B cell (primary cell): ENCODE measurements around the gene IMMP2L. TPM values are rescaled to one million over a fixed set of nuclear protein-coding genes. Genes with fewer than 3 reads are reported as not detected.

Source experiments
- ATAC-seq: fragments of 200-7000 bp; cut with Tn5 transposase; one replicate; pipeline ENCODE4 v1.10.0; 2021; ENCODE audit warnings: low read depth, mild to moderate bottlenecking, moderate number of reproducible peaks, moderate library complexity
- CTCF ChIA-PET: fragments of 350-600 bp; sonication (Branson Sonifier 250); formaldehyde crosslinking; loops from one replicate; lab custom pipeline; 2021; ENCODE audit warnings: antibody characterized with exemption, inconsistent platforms; lab: Charles Lee
- POLR2A ChIA-PET: fragments of 350-600 bp; sonication (Branson Sonifier 250); formaldehyde crosslinking; loops from one replicate; lab custom pipeline; 2021; ENCODE audit warnings: antibody characterized with exemption; lab: Charles Lee
- DNase-seq: peaks from one replicate; pipeline ENCODE4 v3.0.0; 2013
- H2AFZ ChIP-seq: 2 replicates; pipeline ENCODE4 v1.6.1; 2012; ENCODE audit warnings: mild to moderate bottlenecking, low read depth, low read length; ENCODE audit not compliant: insufficient read depth, poor library complexity, severe bottlenecking
- H3K27ac ChIP-seq, 2 donors: 1 replicate in 1 of 2; 2 replicates in 1 of 2; pipeline ENCODE4 v1.5.1; 2012 to 2013; ENCODE audit warnings: low read length in 2 of 2, mild to moderate bottlenecking in 2 of 2, moderate library complexity in 1 of 2
- H3K27me3 ChIP-seq, 4 experiments: fragments of 200-600 bp in 1 of 4; sonication (generic) in 1 of 4; replicated peaks in 1 of 4; 1 replicate in 2 of 4; 2 replicates in 2 of 4; pipeline versions ENCODE4 v1.6.1 to v1.7.0; 2013 to 2016; ENCODE audit warnings: low read length in 3 of 4, mild to moderate bottlenecking in 2 of 4, mixed read lengths in 1 of 4, moderate library complexity in 1 of 4; ENCODE audit not compliant: insufficient read depth in 4 of 4, control insufficient read depth in 3 of 4; ENCODE audit errors: control extremely low read depth in 1 of 4
- H3K36me3 ChIP-seq, 2 experiments: replicated peaks in 1 of 2; 1 replicate in 1 of 2; 2 replicates in 1 of 2; pipeline versions ENCODE4 v1.6.1 to v1.7.1; 2013; ENCODE audit warnings: low read length in 1 of 2; ENCODE audit not compliant: insufficient read depth in 2 of 2, control insufficient read depth in 1 of 2; ENCODE audit errors: control extremely low read depth in 1 of 2, extremely low read depth in 1 of 2
- H3K4me1 ChIP-seq, 2 donors: fragments of 200-600 bp in 1 of 2; sonication (generic) in 1 of 2; 1 replicate in 1 of 2; 2 replicates in 1 of 2; pipeline versions ENCODE4 v1.5.1 to v1.6.1; 2013 to 2017; ENCODE audit warnings: low read length in 2 of 2; ENCODE audit not compliant: control insufficient read depth in 2 of 2, insufficient read depth in 2 of 2
- H3K4me2 ChIP-seq: replicated peaks from 2 replicates; pipeline ENCODE3; 2012; ENCODE audit warnings: mild to moderate bottlenecking, low read depth, low read length; ENCODE audit not compliant: poor library complexity, severe bottlenecking
- H3K4me3 ChIP-seq, 5 experiments: fragments of 200-600 bp in 1 of 5; sonication (generic) in 1 of 5; 1 replicate in 3 of 5; 2 replicates in 2 of 5; pipeline versions ENCODE4 v1.5.1 to v1.7.0; 2011 to 2016; ENCODE audit warnings: low read length in 4 of 5, mild to moderate bottlenecking in 4 of 5, low read depth in 2 of 5, control low read depth in 1 of 5, moderate library complexity in 1 of 5; ENCODE audit not compliant: insufficient read depth in 1 of 5; ENCODE audit errors: control extremely low read depth in 1 of 5, extremely low read depth in 1 of 5
- H3K79me2 ChIP-seq: fragments of 200-600 bp; sonication (generic); one replicate; pipeline ENCODE4 v1.6.0; 2016; ENCODE audit warnings: low read length; ENCODE audit not compliant: control insufficient read depth, insufficient read depth
- H3K9ac ChIP-seq: fragments of 200-600 bp; sonication (generic); 2 replicates; pipeline ENCODE4 v1.6.1; 2017; ENCODE audit warnings: mild to moderate bottlenecking, low read length, moderate library complexity
- H3K9me3 ChIP-seq, 3 donors: one replicate each; pipeline versions ENCODE4 v1.6.1 to v1.7.1; 2013; ENCODE audit warnings: low read length in 2 of 3; ENCODE audit not compliant: control insufficient read depth in 2 of 3, insufficient read depth in 1 of 3; ENCODE audit errors: control extremely low read depth in 1 of 3
- H4K20me1 ChIP-seq: 2 replicates; pipeline ENCODE4 v1.6.0; 2012; ENCODE audit warnings: mild to moderate bottlenecking, low read length; ENCODE audit not compliant: insufficient read depth, control insufficient read depth, poor library complexity, severe bottlenecking
- H3K27ac Mint-ChIP-seq: one replicate; pipeline ENCODE4 v1.8.0; 2021; ENCODE audit warnings: mixed read lengths
- H3K27me3 Mint-ChIP-seq: one replicate; pipeline ENCODE4 v1.8.0; 2021; ENCODE audit warnings: mixed read lengths
- H3K4me1 Mint-ChIP-seq: one replicate; pipeline ENCODE4 v1.8.0; 2021; ENCODE audit warnings: mixed read lengths
- H3K4me3 Mint-ChIP-seq: one replicate; pipeline ENCODE4 v1.8.0; 2021; ENCODE audit warnings: mixed read lengths
- H3K9me3 Mint-ChIP-seq: one replicate; pipeline ENCODE4 v1.8.0; 2022; ENCODE audit warnings: mixed read lengths; ENCODE audit not compliant: insufficient read depth
- EZH2 ChIP-seq: IDR thresholded peaks from 2 replicates; pipeline ENCODE4 v1.6.1; 2012; ENCODE audit warnings: borderline replicate concordance, low read depth, mild to moderate bottlenecking, moderate library complexity, low read length; ENCODE audit not compliant: insufficient read depth, poor library complexity, severe bottlenecking
- WGBS: methylation state at CpG from one replicate; pipeline ENCODE4 v1.1.5; 2013; ENCODE audit warnings: missing lambda C conversion rate; ENCODE audit not compliant: insufficient coverage; 5-methylcytosine and 5-hydroxymethylcytosine counted together
- intact Hi-C: fragments of 100-400 bp; cut with micrococcal nuclease; formaldehyde crosslinking; loops from one replicate; pipeline ENCODE4 v1.10.0; 2022
- polyA plus RNA-seq: library from polyadenylated mRNA; depleted of rRNA; stranded (reverse); fragments of >200 nt; gene quantifications from 2 replicates; pipeline ENCODE4 v1.2.3, GENCODE V29; 2012
- total RNA-seq, 2 donors: library from RNA; stranded (reverse); fragments of 120-200 nt in 1 of 2; gene quantifications; 1 replicate in 1 of 2; 2 replicates in 1 of 2; pipeline versions ENCODE4 v1.2.3 to v1.2.4, GENCODE V29; 2013 to 2022
- TF ChIP-seq, protein P1 (sequence below): fragments of 200-600 bp; IDR thresholded peaks from one replicate; pipeline ENCODE4 v1.8.0; 2022; ENCODE audit warnings: antibody characterized with exemption, mild to moderate bottlenecking

IMMP2L gene
- total and polyA plus RNA-seq, 2 donors (not counting 1 experiment from before 2014, with no cell fraction given): 3.8 to 34.2 TPM

DNA sequence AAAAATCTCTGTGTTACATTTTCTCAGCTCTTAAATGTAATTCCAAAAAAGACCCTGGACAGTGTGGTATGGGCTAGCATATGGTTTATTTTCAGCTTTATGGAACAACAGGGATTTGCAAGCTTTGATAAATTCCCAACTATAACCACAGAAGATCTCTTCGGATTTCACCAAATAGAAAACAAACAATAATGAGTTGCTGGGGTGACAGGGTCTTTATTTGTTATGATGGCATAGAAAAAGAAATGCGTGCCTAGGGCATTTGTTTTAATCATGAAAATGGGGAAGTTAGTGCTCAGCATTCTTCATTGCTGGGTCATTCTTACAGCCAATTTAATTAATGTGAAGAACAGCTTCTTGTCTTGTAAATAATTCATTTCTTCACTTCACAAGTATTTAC, 332.4 kb downstream of the IMMP2L start:
- DNase-seq (no peak), ATAC-seq (no peak)
- H3K4me3 ChIP-seq: no peak overlapping the region
- H3K27ac ChIP-seq: no peak overlapping the region
- H3K9ac ChIP-seq: no peak overlapping the region
- no peaks in the 10 kb centered on the region for H4K20me1 ChIP-seq
- H3K79me2 ChIP-seq: no peaks in the 10 kb centered on the region
- no CpG with 5 or more reads among the region's 2 CpGs for WGBS
- Mint-ChIP-seq H3K27ac (no peak overlapping the region), H3K9me3 (no peaks in the 10 kb centered on the region), H3K4me1 (peaks cover 6% of the 10 kb centered on the region), H3K27me3 (no peaks in the 10 kb centered on the region), H3K4me3 (no peak overlapping the region)
- CTCF ChIA-PET: no interaction called here
- no peaks in the 10 kb centered on the region for H3K36me3 ChIP-seq
- POLR2A ChIA-PET: no interaction called here
- TF ChIP-seq, protein P1, sequence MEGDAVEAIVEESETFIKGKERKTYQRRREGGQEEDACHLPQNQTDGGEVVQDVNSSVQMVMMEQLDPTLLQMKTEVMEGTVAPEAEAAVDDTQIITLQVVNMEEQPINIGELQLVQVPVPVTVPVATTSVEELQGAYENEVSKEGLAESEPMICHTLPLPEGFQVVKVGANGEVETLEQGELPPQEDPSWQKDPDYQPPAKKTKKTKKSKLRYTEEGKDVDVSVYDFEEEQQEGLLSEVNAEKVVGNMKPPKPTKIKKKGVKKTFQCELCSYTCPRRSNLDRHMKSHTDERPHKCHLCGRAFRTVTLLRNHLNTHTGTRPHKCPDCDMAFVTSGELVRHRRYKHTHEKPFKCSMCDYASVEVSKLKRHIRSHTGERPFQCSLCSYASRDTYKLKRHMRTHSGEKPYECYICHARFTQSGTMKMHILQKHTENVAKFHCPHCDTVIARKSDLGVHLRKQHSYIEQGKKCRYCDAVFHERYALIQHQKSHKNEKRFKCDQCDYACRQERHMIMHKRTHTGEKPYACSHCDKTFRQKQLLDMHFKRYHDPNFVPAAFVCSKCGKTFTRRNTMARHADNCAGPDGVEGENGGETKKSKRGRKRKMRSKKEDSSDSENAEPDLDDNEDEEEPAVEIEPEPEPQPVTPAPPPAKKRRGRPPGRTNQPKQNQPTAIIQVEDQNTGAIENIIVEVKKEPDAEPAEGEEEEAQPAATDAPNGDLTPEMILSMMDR: no peak
- no peak for TF ChIP-seq EZH2
- no peaks in the 10 kb centered on the region for H3K4me1 ChIP-seq
- no peaks in the 10 kb centered on the region for H3K9me3 ChIP-seq
- no peak overlapping the region for H3K4me2 ChIP-seq
- no peaks in the 10 kb centered on the region for H3K27me3 ChIP-seq
- intact Hi-C loops: no loop called here
- no peak overlapping the region for H2AFZ ChIP-seq

DNA sequence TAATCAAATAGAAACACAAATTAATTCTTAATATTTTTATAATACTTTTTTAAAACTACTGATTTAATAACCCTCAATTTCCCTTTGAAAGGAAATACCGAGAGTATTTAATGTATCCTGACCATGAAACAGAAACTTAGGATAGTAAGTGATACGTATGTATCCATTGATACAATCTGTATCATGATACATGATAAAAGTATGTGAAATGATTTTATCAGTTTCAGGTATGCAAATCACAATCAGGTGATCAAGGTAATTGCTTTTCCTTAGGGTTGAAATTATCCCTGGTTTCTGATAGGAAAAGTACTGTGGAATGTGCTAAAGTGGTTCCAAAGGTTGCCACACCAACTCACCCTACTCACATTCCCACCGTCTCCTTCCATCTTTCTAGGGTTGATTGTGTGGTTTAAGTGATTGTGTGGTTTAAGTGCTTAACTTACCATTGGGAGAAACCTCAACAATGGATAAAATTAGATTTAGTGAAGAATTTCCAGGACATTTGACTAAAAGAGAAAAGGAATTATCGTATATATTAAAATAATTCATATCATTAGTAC, 333.0 kb downstream of the IMMP2L start:
- CTCF ChIA-PET: no interaction called here
- Histone ChIP-seq H3K79me2 (no peaks in the 10 kb centered on the region), H3K9ac (no peak overlapping the region), H3K27ac (no peak overlapping the region), H3K4me1 (no peaks in the 10 kb centered on the region), H3K4me3 (no peak overlapping the region), H4K20me1 (no peaks in the 10 kb centered on the region), H3K4me2 (no peak overlapping the region), H2AFZ (no peak overlapping the region), H3K9me3 (no peaks in the 10 kb centered on the region), H3K27me3 (no peaks in the 10 kb centered on the region), H3K36me3 (no peaks in the 10 kb centered on the region)
- no peaks in the 10 kb centered on the region for H3K27me3 Mint-ChIP-seq
- H3K9me3 Mint-ChIP-seq: no peaks in the 10 kb centered on the region
- intact Hi-C loops: no loop called here
- peaks cover 11% of the 10 kb centered on the region for H3K4me1 Mint-ChIP-seq
- H3K4me3 Mint-ChIP-seq: no peak overlapping the region
- no CpG with 5 or more reads among the region's 4 CpGs for WGBS
- DNase-seq (no peak), ATAC-seq (no peak)
- H3K27ac Mint-ChIP-seq: no peak overlapping the region
- TF ChIP-seq, protein P1: no peak
- TF ChIP-seq EZH2: no peak
- POLR2A ChIA-PET: no interaction called here
